Body of pancreas (tissue), 4 donors: Measurements from ENCODE around the gene ABCC6.

Source experiments
- POLR2A ChIP-seq, 3 donors: fragments of 450-650 bp; IDR thresholded peaks; one replicate each; pipeline ENCODE4 v1.6.1; 2016; ENCODE audit warnings: antibody characterized with exemption in 3 of 3, mild to moderate bottlenecking in 2 of 3
- TF ChIP-seq, protein P1 (sequence below), 7 experiments: fragments of 450-650 bp in 4 of 7; fragments of 200-600 bp in 3 of 7; sonication (generic) in 3 of 7; IDR thresholded peaks; one replicate each; pipeline ENCODE4 v1.5.1; 2016 to 2019; ENCODE audit warnings: antibody characterized with exemption in 7 of 7

DNA sequence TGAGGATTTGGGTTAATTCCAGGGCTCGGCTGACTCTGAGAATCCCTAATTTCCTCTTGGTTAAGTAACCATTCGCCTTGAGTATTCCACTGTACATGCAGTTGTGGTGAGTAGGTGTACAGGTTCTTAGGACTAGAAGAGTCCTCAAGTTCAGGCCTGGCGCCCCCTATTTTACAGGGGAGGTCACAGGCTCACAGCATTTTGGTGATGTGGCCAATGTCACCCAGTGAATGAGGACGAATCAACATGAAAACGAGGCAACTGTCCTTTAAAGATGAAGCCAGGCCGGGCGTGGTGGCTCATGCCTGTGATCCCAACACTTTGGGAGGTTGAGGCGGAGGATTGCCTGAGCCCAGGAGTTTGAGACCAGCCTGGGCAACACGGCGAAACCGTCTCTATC lies 55.4 kb downstream of the ABCC6 start:
- TF ChIP-seq, protein P1, sequence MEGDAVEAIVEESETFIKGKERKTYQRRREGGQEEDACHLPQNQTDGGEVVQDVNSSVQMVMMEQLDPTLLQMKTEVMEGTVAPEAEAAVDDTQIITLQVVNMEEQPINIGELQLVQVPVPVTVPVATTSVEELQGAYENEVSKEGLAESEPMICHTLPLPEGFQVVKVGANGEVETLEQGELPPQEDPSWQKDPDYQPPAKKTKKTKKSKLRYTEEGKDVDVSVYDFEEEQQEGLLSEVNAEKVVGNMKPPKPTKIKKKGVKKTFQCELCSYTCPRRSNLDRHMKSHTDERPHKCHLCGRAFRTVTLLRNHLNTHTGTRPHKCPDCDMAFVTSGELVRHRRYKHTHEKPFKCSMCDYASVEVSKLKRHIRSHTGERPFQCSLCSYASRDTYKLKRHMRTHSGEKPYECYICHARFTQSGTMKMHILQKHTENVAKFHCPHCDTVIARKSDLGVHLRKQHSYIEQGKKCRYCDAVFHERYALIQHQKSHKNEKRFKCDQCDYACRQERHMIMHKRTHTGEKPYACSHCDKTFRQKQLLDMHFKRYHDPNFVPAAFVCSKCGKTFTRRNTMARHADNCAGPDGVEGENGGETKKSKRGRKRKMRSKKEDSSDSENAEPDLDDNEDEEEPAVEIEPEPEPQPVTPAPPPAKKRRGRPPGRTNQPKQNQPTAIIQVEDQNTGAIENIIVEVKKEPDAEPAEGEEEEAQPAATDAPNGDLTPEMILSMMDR (IDR thresholded peaks at IDR 0.05): no peak
- no peak for TF ChIP-seq POLR2A (IDR thresholded peaks at IDR 0.05)
